Right lobe of liver (tissue), 6 donors: Measurements from ENCODE around the gene ADCY3. TPM values are rescaled to one million over a fixed set of nuclear protein-coding genes. Genes with fewer than 3 reads are reported as not detected.
A peak's percentile ranks its signal among the peaks of the same experiment; 100 is the strongest.

Source experiments
- ATAC-seq, 4 donors: fragments of 200-7000 bp; cut with Tn5 transposase; one replicate each; pipeline ENCODE4 v1.9.1; 2020; ENCODE audit warnings: mild to moderate bottlenecking in 4 of 4, moderate library complexity in 4 of 4
- DNase-seq, 3 donors: peaks; one replicate each; pipeline ENCODE4 v3.0.0-alpha.2; 2020
- H3K27ac ChIP-seq, 3 donors: fragments of 200-600 bp; one replicate each; pipeline ENCODE4 v1.8.0; 2022
- H3K27me3 ChIP-seq, 2 donors: fragments of 200-600 bp; one replicate each; pipeline ENCODE4 v1.8.0; 2022
- H3K36me3 ChIP-seq, 4 donors: fragments of 200-600 bp; sonication (generic) in 1 of 4; one replicate each; pipeline versions ENCODE4 v1.5.1 to v1.8.0; 2017 to 2022; ENCODE audit warnings: control low read depth in 1 of 4
- H3K4me1 ChIP-seq, 4 donors: fragments of 200-600 bp; sonication (generic) in 1 of 4; one replicate each; pipeline versions ENCODE4 v1.5.1 to v1.8.0; 2017 to 2022; ENCODE audit warnings: control low read depth in 1 of 4
- H3K4me3 ChIP-seq, 3 donors: fragments of 200-600 bp; one replicate each; pipeline ENCODE4 v1.8.0; 2022
- H3K9me3 ChIP-seq, 4 donors: fragments of 200-600 bp; sonication (generic) in 1 of 4; one replicate each; pipeline versions ENCODE4 v1.5.1 to v1.8.0; 2017 to 2022; ENCODE audit warnings: control low read depth in 1 of 4
- CTCF ChIP-seq, 4 donors: fragments of 200-600 bp in 3 of 4; fragments of 450-650 bp in 1 of 4; IDR thresholded peaks; one replicate each; pipeline versions ENCODE4 v1.5.1 to v1.8.0; 2016 to 2022; ENCODE audit warnings: antibody characterized with exemption in 4 of 4, mild to moderate bottlenecking in 2 of 4
- POLR2A ChIP-seq: fragments of 450-650 bp; IDR thresholded peaks from one replicate; pipeline ENCODE4 v1.6.1; 2017; ENCODE audit warnings: antibody characterized with exemption, mild to moderate bottlenecking
- WGBS: methylation state at CpG from one replicate; pipeline ENCODE4 v1.1.6; 2018; ENCODE audit warnings: low coverage, low lambda C conversion rate; ENCODE audit not compliant: insufficient coverage; ENCODE audit errors: missing lambda C conversion rate; 5-methylcytosine and 5-hydroxymethylcytosine counted together
- intact Hi-C, 2 donors: fragments of 100-400 bp; cut with DNase I; formaldehyde crosslinking; loops; one replicate each; pipeline versions ENCODE4 v1.11.2 to v1.14.1; 2022
- total RNA-seq, 6 experiments: library from RNA; depleted of rRNA in 2 of 6; stranded (reverse); fragments of >200 nt in 2 of 6; fragmentation: NEBNext Ultra II Directional in 3 of 6; extraction: Animal tissue kit (Norgen Biotek cat#: 25700) in 3 of 6; gene quantifications; one replicate each; pipeline versions ENCODE4 v1.1.0 to v1.2.4, GENCODE V29; 2016 to 2023
- donor health status: DM: no; HTN: yes; CAD: no.
- donor health status: DM: no; HTN: no; CAD: no.
- donor health status: DM: no; HTN: no; CAD: no.
- donor health status: DM: no; HTN: yes; CAD: no.
- donor health status: DM: no; HTN: yes; CAD: no.

Gene ADCY3
- total RNA-seq, 6 experiments from 2014 or later, result 2.2 to 7.0 (median 5.6) TPM

- ATAC-seq (no peak), DNase-seq (no peak)
- no peak for TF ChIP-seq CTCF (IDR thresholded peaks at IDR 0.05)
- no peak for TF ChIP-seq POLR2A
- H3K27ac ChIP-seq, result no peak overlapping the region
- H3K4me1 ChIP-seq, result no peaks in the 10 kb centered on the region
- no peaks in the 10 kb centered on the region for H3K9me3 ChIP-seq
- no peaks in the 10 kb centered on the region for H3K36me3 ChIP-seq
- no peak overlapping the region for H3K4me3 ChIP-seq
- intact Hi-C loops, result no loop called here
- WGBS, result 77% methylated on average over 14 of the region's 23 CpGs
- no peaks in the 10 kb centered on the region for H3K27me3 ChIP-seq
Measured at GRCh38 chr2:24903161-24904103, 16.6 kb downstream of the ADCY3 start.

GRCh38 chr2:24899361-24899910 lies 20.6 kb downstream of the ADCY3 start:
- intact Hi-C loops, result no loop called here
- 59% methylated on average over 7 of the region's 7 CpGs for WGBS
- DNase-seq (no peak), ATAC-seq (no peak)
- Histone ChIP-seq H3K27ac (no peak overlapping the region), H3K4me3 (no peak overlapping the region), H3K36me3 (no peaks in the 10 kb centered on the region), H3K9me3 (peaks cover 0 to 12% (median 0%) of the 10 kb centered on the region in 4 donors), H3K27me3 (no peaks in the 10 kb centered on the region), H3K4me1 (no peaks in the 10 kb centered on the region)
- TF ChIP-seq POLR2A, result no peak
- TF ChIP-seq CTCF (IDR thresholded peaks at IDR 0.05), result no peak

GRCh38 chr2:24898122-24899109 lies 21.6 kb downstream of the ADCY3 start:
- TF ChIP-seq POLR2A (no peak), CTCF (IDR thresholded peaks at IDR 0.05) (no peak)
- no peak overlapping the region for H3K4me3 ChIP-seq
- H3K9me3 ChIP-seq, result peaks cover 0 to 16% (median 0%) of the 10 kb centered on the region in 4 donors
- H3K4me1 ChIP-seq, result no peaks in the 10 kb centered on the region
- no peak overlapping the region for H3K27ac ChIP-seq
- ATAC-seq (peak in 3 of 4 donors; percentile 17 to 27 (median 20)), DNase-seq (no peak)
- no peaks in the 10 kb centered on the region for H3K27me3 ChIP-seq
- WGBS, result 69% methylated on average over 16 of the region's 30 CpGs
- H3K36me3 ChIP-seq, result no peaks in the 10 kb centered on the region
- intact Hi-C loops, result no loop called here

GRCh38 chr2:24894750-24895149 lies 25.3 kb downstream of the ADCY3 start:
- no peak for ATAC-seq
- H3K36me3 ChIP-seq, result no peaks in the 10 kb centered on the region
- peaks cover 0 to 16% (median 0%) of the 10 kb centered on the region in 4 donors for H3K9me3 ChIP-seq
- H3K27ac ChIP-seq, result no peak overlapping the region
- no peak overlapping the region for H3K4me3 ChIP-seq
- intact Hi-C loops, result no loop called here
- TF ChIP-seq POLR2A, result no peak
- TF ChIP-seq CTCF (IDR thresholded peaks at IDR 0.05), result no peak
- no peaks in the 10 kb centered on the region for H3K4me1 ChIP-seq
- 29% methylated on average over 2 of the region's 3 CpGs for WGBS
- no peaks in the 10 kb centered on the region for H3K27me3 ChIP-seq
- DNase-seq, result no peak
